Stimulated activated naive CD4-positive, alpha-beta T cell (primary cell): ENCODE data around the gene CCDC106.

Experiments used
- DNase-seq, 6 experiments: peaks; one replicate each; lab custom pipeline; 2025; lab: John Stamatoyannopoulos, UW

The CCDC106 gene

DNA sequence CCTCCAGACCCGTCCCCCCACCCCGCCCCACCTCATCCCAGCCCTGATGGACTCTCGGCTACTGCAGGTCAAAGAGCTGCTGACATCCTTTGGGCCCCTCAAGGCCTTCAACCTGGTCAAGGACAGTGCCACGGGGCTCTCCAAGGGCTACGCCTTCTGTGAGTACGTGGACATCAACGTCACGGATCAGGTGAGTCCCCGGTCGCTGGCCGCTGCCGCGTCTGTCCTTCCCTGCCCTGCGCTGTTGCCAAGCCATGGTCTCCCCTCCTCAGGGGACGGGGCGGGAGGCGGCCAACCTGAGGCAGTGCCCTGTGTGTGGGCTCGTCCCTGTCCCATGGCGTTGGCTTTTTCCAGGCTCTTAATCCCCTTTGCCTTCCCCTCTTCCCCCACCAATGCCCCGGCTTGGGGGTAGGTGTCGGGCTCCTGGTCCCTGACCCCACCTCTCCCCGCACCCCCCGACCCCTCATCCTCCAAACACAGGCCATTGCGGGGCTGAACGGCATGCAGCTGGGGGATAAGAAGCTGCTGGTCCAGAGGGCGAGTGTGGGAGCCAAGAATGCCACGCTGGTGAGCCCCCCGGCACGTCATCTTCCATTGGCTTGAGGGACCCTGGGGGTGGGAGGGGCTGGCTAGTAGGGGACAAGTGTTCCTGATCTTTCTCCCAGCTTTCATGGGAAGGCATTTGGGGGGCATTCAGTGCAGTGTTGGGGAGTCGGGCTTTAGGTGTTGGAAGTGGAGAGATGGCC lies 20.8 kb downstream of the CCDC106 start:
- no peak for DNase-seq

DNA sequence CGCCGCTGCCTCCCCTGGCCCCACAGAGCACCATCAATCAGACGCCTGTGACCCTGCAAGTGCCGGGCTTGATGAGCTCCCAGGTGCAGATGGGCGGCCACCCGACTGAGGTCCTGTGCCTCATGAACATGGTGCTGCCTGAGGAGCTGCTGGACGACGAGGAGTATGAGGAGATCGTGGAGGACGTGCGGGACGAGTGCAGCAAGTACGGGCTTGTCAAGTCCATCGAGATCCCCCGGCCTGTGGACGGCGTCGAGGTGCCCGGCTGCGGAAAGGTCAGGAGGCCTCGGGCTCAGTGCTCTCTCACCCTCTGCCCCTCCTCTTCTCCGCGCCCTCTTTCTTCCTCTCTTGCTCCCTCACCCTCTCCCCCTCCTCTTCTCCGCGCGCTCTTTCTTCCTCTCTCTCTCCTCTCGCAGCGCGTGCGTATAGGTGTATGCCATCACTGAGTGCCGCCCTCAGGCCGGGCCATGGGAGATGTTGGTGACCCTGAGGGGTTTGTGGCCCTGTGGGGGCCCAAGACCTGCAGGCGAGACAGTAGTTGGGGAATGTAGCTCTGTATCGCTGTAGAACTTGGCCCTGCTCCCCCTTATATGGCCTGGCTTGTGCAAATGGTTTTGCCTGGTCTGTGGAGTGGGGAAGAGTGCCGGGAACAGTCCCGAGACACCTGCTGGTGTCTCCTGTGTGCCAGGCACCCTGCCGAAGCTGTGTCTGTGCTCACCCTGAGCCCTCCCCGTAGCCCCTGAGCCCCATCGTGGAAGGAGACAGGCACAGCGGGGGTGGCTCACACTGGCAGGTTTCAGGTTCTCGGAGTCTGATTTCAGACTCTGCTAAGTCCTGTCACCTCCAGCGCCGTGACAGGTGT lies 21.6 kb downstream of the CCDC106 start:
- no peak for DNase-seq

- no peak for DNase-seq
Measured at GRCh38 chr19:55670280-55671053, 22.5 kb downstream of the CCDC106 start.

DNA sequence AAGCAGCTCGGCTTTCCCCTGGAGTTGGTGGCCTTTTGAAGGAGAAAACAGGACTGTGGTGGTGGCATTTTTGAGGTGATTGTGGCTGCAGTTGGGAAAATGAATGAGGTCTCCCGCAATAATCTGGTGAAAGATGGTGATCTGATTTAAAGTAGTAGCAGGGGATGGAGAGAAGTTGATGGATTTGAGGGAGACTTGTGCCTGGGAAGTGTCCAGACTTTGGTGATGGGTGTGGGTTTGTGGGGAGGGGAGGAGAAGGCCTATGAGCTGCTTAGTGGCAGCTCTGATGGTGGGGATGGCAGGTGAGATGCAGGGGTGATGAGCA lies 23.0 kb downstream of the CCDC106 start:
- no peak for DNase-seq

- DNase-seq = no peak
Measured at GRCh38 chr19:55672418-55672817, 24.4 kb downstream of the CCDC106 start.

DNA sequence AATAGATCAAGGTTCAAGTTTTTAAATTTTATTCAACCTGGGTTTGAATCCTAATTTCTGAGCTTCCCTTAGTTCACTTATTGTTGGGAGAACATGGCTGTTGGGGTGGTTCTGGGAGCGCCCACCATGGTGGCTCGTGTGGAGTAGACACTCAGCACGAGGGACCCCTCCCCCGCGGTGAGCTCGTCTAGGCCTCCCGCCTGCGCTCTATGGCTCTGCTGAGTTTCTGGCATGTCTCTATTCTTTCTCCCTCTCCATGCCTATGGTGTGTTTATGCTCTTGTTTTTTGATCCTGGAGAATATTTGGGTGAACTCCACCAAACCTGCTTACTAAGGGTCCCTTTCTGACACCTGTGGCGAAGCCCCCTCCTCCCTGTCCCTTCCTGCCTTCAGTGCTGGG lies 25.5 kb downstream of the CCDC106 start:
- DNase-seq = no peak

- no peak for DNase-seq
Measured at GRCh38 chr19:55673889-55674288, 25.9 kb downstream of the CCDC106 start.

- no peak for DNase-seq
Measured at GRCh38 chr19:55674459-55674840, 26.4 kb downstream of the CCDC106 start.

DNA sequence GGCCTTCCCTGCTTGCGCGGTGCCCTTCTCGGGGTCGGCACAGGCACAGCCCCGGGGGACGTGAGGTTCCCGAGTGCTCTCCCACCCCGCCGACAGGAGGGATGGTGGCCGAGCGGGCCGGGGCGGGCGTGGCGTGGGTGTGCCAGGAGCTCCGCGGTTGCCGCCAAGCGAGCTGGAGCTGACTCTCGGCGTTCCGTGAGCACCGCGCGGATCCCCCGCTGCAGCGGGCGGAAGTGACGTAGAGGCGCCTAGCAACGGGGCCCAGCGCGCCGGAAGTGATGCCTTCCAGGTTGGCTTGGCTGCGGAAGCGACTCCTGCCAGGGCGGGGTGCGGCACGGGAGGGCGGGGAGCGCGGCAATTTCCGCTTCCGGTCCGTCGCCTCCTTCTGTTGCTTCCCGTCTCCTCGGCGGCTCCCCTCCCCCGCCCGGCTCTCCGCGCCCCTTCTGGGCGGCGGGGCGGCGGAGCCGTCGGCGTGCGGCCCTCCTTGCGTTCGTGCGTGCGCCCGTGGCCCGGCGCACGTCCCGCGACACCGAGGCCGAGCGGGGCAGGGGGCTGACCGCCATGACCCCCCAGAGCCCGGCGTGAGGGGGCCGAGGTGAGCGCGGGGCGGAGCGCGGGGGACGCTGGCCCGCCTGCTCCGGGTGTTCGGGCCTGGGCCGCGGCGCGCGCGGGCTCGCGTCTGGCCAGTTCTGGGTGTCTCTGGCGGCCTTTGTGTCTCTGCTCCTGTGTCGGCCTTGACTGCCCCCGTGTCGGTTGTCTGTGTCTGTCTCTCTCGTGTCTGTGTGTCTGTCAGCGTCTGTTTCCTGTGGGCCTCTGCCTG lies 27.0 kb downstream of the CCDC106 start, which contains the start of gene EPN1:
Gene EPN1, plus strand, starts transcription at position 386 of the 820 bp plus-strand sequence. CDS start 3,402 bp downstream, outside the sequence.
- peak; percentile 92 to 98 (median 96) for DNase-seq

GRCh38 chr19:55675661-55676354 lies 27.8 kb downstream of the CCDC106 start:
- DNase-seq = no peak

GRCh38 chr19:55676383-55676782 lies 28.4 kb downstream of the CCDC106 start:
- no peak for DNase-seq

GRCh38 chr19:55676889-55677505 lies 29.0 kb downstream of the CCDC106 start:
- no peak for DNase-seq

GRCh38 chr19:55677572-55678028 lies 29.6 kb downstream of the CCDC106 start:
- DNase-seq = no peak

DNA sequence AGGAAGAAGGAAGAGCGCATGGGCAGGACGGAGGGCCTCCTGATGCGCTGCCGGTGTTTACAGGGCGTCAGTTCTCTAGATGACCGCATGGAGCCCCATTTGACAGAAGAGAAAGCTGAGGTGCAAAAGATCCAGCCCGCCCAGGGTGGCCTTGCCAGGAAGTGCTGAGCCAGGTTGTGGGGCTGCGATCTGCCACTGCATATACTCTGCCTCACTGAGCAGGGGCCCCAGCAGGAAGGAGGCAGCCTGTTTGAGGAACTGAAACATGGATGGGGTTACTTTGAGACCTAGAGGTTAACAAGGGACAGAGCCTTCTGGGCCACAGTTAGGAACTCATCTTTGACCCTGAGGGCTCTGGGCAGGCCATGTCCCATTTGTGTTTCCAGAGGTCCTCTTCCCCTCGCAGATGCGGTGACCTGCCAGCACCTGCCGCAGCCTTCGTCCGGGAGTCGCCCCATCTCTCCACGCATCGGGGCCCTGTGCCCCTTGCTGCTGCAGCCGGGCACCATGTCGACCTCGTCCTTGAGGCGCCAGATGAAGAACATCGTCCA lies 30.2 kb downstream of the CCDC106 start:
- no peak for DNase-seq

DNA sequence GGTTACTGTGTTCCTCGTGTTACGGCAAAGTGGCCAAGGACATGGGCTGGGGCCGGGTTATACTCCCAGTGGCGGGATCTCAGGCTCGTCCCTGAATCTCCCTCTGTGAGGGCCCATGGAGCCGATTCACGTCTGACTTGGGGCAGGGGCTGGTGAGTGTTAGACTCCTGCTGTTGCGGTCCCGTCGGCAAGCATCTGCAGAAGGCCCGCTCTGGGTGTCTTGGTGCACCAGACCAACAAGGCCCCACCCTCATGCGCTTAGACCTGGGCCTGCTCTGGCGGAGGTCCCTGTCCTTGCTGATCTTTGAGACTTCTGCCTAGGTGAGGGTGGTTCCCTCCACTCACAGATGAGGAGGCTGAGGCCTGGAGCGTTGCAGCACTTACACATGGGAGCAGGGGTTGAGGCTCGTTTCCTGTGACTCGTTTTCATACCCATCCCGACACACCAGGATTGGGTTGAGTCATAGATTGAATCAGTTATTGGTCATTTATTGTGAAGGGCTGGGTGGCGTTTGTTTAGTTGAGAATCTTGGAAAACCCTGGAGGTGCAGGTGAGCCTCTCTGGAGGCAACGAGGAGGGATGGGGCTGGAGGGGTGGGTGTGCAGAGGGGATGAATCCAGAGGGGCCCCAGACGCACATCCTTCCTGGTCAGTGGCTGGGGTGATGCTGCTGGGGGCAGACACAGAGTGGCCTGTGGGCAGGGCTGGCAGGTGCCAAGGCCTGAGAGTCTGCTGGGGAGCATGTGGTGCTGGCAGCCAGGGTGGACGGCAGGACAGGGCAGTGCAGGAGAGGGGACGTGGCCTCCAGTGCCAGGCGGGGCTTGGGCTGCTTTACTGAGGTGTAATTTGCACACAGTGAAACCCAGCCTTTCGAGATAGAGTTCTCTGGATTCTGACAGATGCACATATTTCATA lies 31.6 kb downstream of the CCDC106 start:
- DNase-seq = no peak

DNA sequence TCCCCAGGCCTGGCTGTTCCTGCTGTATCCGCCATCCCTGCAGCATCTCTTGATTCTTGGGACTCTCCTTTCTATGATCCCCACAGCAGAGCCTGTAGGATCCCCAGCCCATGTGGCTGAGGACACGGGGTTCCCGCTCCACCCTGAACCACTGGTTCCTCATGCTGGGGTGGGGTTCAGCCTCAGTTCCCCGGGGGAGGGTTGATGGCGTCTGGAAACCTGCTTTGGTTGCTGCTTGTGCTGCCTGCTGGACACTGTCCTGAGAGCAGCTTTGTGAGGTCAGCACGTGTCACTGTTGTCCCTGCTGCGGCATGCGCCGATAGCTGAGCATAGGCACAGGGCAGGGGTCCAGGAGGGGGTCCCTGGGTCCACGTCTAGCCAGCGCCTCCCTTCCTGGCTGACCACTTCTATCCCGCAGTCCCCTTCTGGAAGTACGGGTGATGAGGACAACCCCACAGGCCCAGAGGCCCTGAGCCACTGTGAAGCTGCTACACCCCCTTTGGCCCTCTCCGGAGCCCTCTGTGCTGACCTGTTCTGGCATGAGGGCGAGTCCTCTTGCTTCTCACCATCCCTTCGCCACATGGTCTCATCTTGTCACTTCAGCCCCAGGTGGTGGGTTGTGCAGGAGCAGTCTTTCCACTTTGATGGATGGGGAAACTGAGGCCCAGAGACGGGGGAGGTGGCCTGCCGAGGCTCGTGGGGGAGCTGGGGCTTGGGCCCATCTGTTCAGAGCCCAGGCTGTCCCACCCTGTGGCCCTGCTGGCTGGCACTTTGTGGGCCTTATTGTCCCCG lies 32.5 kb downstream of the CCDC106 start:
- no peak for DNase-seq

GRCh38 chr19:55681131-55682092 lies 33.4 kb downstream of the CCDC106 start:
- no peak for DNase-seq
